A673 (cell line): ENCODE measurements around the gene TAS1R3. TPM values are rescaled to one million over a fixed set of nuclear protein-coding genes. Genes with fewer than 3 reads are reported as not detected.

Experiments used
- BruUV-seq: library from RNA; stranded (reverse); fragments of 400-500 nt; replicated peaks from 2 replicates; lab custom pipeline; 2021; lab: Mats Ljungman, UMichigan
- CTCF ChIA-PET: fragments of 300-600 bp; sonication (Branson Sonifier 250); formaldehyde crosslinking; loops from one replicate; lab custom pipeline; 2022; ENCODE audit warnings: antibody characterized with exemption; lab: Charles Lee
- POLR2A ChIA-PET: fragments of 300-600 bp; sonication (Branson Sonifier 250); formaldehyde crosslinking; loops from one replicate; lab custom pipeline; 2022; ENCODE audit warnings: antibody characterized with exemption; ENCODE audit not compliant: low non-redundant PET; lab: Charles Lee
- DNase-seq: peaks from one replicate; pipeline ENCODE4 v3.0.0-alpha.2; 2015; ENCODE audit warnings: low spot score
- H3K27ac ChIP-seq: fragments of 200-600 bp; sonication (generic); 2 replicates; pipeline ENCODE4 v1.5.1; 2016; ENCODE audit warnings: mixed run types, low read depth, mild to moderate bottlenecking, mixed read lengths, antibody characterized with exemption, low read length; ENCODE audit not compliant: poor library complexity, severe bottlenecking
- H3K27me3 ChIP-seq: fragments of 200-600 bp; sonication (generic); replicated peaks from 2 replicates; pipeline ENCODE4 v1.6.1; 2017; ENCODE audit warnings: mixed run types, low read depth, mild to moderate bottlenecking, mixed read lengths, antibody characterized with exemption, low read length; ENCODE audit not compliant: insufficient read depth, poor library complexity
- H3K36me3 ChIP-seq: fragments of 200-600 bp; sonication (generic); 2 replicates; pipeline ENCODE4 v1.6.1; 2016; ENCODE audit warnings: mixed run types, mild to moderate bottlenecking, mixed read lengths, antibody characterized with exemption, low read length; ENCODE audit not compliant: insufficient read depth, poor library complexity, severe bottlenecking
- H3K4me1 ChIP-seq: fragments of 200-600 bp; sonication (generic); 2 replicates; pipeline ENCODE4 v1.6.1; 2017; ENCODE audit warnings: mixed run types, mild to moderate bottlenecking, mixed read lengths, antibody characterized with exemption, low read length; ENCODE audit not compliant: insufficient read depth, poor library complexity, severe bottlenecking
- H3K4me3 ChIP-seq: fragments of 200-600 bp; sonication (generic); 2 replicates; pipeline ENCODE4 v1.5.1; 2016; ENCODE audit warnings: low read depth, mixed run types, mild to moderate bottlenecking, mixed read lengths, low read length; ENCODE audit not compliant: poor library complexity, severe bottlenecking
- H3K9me3 ChIP-seq: fragments of 200-600 bp; sonication (generic); 2 replicates; pipeline ENCODE4 v1.6.1; 2016; ENCODE audit warnings: mixed run types, low read depth, mild to moderate bottlenecking, mixed read lengths, antibody characterized with exemption, low read length; ENCODE audit not compliant: poor library complexity, severe bottlenecking
- EZH2 ChIP-seq: fragments of 200-600 bp; sonication (generic); IDR thresholded peaks from 2 replicates; pipeline ENCODE4 v1.6.1; 2017; ENCODE audit warnings: borderline replicate concordance, low read depth, mild to moderate bottlenecking, mixed read lengths, antibody characterized with exemption, low read length; ENCODE audit not compliant: poor library complexity, severe bottlenecking
- intact Hi-C: fragments of 100-400 bp; cut with micrococcal nuclease; formaldehyde crosslinking; loops from one replicate; pipeline ENCODE4 v1.10.0; 2022; ENCODE audit not compliant: unreplicated experiment
- total RNA-seq: library from RNA; stranded (reverse); gene quantifications from 2 replicates; pipeline ENCODE4 v1.2.3, GENCODE V29; 2021
- TF ChIP-seq, protein P1 (sequence below): fragments of 300-800, 200-600 bp; sonication (generic); conservative IDR thresholded peaks from 2 replicates; pipeline ENCODE4 v1.5.1; 2017; ENCODE audit warnings: low read depth, mild to moderate bottlenecking, antibody characterized with exemption, low read length, moderate library complexity, mixed read lengths

Gene TAS1R3
- total RNA-seq, 1 experiment from 2014 or later, result 0.21 TPM

DNA sequence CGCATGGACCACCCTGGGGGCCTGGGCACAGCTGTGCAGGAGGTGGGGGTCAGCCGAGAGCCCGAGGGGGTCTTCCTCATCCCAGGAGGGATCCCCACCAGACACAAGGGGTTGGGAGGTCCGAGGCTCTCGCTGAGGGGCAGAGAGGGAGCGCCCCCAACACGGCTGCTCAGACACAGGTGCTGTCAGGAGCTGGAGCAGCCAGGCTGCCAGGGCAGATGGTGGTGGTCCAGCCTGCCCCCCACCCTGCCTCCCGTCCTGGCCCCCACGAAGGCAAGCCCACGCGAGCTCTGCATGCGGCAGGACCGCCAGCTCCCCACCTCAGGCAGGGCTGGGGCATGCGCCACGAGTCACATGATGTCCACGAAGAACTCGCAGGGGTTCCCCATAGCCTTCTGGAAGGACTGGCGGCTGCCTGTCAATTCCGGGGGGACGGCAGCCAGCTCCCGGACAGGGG lies 4.7 kb downstream of the TAS1R3 start:
- no peak overlapping the region for H3K27ac ChIP-seq
- no peaks in the 10 kb centered on the region for H3K27me3 ChIP-seq
- intact Hi-C loops, result no loop called here
- TF ChIP-seq, protein P1, sequence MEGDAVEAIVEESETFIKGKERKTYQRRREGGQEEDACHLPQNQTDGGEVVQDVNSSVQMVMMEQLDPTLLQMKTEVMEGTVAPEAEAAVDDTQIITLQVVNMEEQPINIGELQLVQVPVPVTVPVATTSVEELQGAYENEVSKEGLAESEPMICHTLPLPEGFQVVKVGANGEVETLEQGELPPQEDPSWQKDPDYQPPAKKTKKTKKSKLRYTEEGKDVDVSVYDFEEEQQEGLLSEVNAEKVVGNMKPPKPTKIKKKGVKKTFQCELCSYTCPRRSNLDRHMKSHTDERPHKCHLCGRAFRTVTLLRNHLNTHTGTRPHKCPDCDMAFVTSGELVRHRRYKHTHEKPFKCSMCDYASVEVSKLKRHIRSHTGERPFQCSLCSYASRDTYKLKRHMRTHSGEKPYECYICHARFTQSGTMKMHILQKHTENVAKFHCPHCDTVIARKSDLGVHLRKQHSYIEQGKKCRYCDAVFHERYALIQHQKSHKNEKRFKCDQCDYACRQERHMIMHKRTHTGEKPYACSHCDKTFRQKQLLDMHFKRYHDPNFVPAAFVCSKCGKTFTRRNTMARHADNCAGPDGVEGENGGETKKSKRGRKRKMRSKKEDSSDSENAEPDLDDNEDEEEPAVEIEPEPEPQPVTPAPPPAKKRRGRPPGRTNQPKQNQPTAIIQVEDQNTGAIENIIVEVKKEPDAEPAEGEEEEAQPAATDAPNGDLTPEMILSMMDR, result no peak
- TF ChIP-seq EZH2, result no peak
- BruUV-seq, result no TSS peak
- peaks cover 6% of the 10 kb centered on the region for H3K36me3 ChIP-seq
- peaks cover 3% of the 10 kb centered on the region for H3K4me1 ChIP-seq
- H3K4me3 ChIP-seq, result no peak overlapping the region
- ChIA-PET POLR2A (no interaction called here), CTCF (no interaction called here)
- no peaks in the 10 kb centered on the region for H3K9me3 ChIP-seq
- DNase-seq, result no peak

DNA sequence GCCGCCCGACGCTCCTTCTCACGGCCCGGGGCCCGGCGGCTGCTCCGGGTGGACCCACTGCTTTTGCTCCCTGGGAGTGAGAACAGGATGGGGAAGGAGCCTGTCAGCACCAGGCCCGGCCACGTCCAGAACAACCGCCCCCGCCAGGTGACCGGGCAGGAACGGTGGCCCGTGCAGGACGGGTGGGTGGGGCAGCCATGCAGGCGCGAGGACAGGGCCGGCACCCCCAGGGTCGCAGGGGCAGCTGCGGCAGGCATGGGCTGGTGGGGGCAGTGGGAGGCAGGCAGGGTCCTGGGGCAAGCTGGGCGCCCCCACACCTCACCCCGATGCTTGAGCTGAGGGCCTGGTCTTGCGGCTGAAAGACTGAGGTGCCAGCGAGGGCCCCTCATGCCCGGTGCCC lies 5.4 kb downstream of the TAS1R3 start:
- H3K4me1 ChIP-seq, result no peaks in the 10 kb centered on the region

DNA sequence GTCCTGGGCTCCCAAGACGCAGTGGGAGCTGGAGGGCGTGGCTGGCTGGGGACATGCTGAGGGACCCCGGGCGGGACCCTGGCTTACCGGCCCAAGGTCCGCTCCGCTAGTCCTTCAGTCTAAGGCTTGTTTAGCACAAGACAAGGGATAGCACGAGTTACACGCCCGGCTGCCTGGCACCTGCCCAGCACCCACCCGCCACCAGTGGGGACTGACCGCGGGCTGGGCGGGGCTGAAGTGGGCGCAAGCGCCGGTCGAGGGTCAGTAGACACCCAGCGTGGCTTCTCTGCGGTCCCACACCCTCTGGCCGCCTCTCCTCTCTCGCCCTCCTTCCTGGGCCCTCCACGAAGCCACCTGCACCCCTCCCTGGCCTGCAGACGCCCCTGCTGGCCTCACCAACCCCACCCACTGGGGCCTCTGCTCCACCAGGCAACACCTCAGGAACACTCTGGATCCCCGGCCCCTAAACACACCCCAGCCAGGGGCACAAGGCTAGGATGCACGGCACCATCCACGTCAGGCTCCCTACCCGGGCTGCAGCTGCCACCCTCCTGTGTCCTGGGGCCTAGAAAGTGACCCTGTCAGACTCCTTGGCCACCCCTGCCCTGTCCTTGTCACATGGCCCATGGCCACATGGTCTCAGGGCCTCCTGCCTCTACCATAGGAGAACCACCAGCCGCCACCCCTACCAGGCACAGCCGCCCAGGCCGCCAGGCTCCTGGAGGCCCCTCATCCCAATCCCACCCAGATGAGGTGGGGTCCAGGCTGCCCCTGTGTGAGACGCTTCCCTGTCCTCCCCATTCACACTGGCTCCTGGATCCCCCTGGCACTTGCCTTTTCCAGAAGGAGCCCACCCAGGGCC lies 6.1 kb downstream of the TAS1R3 start:
- no peak for DNase-seq
- ChIA-PET POLR2A (no interaction called here), CTCF (no interaction called here)
- intact Hi-C loops, result no loop called here
- Histone ChIP-seq H3K36me3 (peaks cover 9% of the 10 kb centered on the region), H3K9me3 (no peaks in the 10 kb centered on the region), H3K4me3 (no peak overlapping the region), H3K27me3 (no peaks in the 10 kb centered on the region), H3K27ac (no peak overlapping the region), H3K4me1 (no peaks in the 10 kb centered on the region)
- BruUV-seq, result no TSS peak
- TF ChIP-seq, protein P1, result no peak
- no peak for TF ChIP-seq EZH2

More for the DNA sequence above, 5.4 kb downstream of the TAS1R3 start:
- H3K27me3 ChIP-seq, result no peaks in the 10 kb centered on the region
- intact Hi-C loops, result no loop called here
- DNase-seq, result no peak
- ChIA-PET POLR2A (no interaction called here), CTCF (no interaction called here)
- no peak overlapping the region for H3K4me3 ChIP-seq
- peaks cover 9% of the 10 kb centered on the region for H3K36me3 ChIP-seq
- no peak overlapping the region for H3K27ac ChIP-seq
- BruUV-seq, result no TSS peak
- TF ChIP-seq EZH2, result no peak
- TF ChIP-seq, protein P1, result no peak
- no peaks in the 10 kb centered on the region for H3K9me3 ChIP-seq
